ENCODE measurements around the gene IL17RC.

The IL17RC gene

DNA sequence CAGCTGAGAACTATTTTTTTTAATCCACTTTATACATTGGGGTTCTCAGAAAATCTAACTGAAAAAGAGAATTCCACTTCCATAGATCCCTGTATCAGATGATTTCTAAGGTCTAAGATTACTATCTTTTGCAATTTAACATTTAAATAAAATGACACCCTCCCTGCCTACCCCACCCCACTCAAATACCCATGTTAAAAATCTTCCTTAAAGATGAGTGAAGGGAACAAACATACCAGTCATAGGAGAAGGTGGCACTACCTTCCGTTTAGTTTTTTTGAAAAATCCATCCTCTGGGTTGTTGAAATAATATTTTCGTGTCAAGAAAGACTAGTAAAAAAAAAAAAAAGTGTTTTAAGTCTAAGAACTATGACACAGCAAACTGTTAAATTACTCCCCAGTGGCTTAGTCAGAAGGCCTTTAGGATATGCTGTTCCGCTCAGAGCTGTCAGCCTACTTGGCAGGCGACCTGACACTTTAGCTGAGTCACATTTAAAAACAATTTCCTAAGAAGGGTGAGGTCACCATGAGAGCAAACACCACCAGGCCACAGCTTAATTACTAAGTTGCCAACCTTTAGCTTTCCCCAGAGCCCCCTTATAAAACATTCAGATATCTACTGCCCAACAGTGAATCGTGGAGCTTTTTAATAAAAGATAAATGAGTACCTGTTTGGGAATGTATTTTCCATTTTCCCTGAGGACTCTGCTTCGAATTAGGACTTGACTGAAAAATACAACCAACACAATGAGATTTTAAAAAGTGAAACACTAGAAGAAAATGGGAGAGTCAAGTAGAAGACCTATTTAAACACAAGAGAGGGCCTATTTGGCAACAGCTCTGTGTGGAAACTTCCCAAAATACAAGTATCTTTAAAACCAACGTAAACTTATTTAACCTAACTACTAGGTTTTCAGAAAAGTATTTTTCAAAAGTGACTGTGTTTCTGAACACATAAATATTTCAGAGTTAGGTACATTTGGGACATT is 60.1 kb downstream of the IL17RC start:
- no peak for DNase-seq (ENCODE audit: extremely low read depth in 1 of 2, low read depth in 1 of 2)

DNA sequence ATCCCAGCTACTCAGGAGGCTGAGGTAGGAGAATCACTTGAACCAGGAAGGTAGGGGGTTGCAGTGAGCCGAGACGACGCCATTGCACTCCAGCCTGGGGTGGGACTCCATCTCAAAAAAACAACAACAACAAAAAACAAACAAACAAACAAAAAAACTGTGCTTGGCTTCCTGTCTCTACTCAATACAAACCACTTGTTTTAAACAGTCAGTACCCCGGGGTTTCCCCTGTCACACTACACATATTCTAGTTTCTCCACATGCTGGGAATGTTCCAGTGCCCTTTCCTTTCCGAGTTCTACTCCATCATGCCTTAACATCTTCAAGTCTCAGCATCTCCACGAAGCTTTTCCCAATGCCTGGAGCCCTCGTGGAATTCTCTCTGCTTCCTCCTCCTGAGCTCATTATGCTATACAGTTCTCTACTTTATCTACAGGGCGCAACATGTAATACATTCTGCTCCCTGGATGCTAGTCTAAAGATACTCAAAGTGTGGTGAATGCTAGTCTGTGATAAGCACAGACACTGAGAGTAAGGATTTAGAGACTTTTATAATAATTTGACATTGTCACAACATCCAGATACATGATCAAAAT is 61.9 kb downstream of the IL17RC start:
- DNase-seq (ENCODE audit: extremely low read depth in 1 of 2, low read depth in 1 of 2), result no peak

DNA sequence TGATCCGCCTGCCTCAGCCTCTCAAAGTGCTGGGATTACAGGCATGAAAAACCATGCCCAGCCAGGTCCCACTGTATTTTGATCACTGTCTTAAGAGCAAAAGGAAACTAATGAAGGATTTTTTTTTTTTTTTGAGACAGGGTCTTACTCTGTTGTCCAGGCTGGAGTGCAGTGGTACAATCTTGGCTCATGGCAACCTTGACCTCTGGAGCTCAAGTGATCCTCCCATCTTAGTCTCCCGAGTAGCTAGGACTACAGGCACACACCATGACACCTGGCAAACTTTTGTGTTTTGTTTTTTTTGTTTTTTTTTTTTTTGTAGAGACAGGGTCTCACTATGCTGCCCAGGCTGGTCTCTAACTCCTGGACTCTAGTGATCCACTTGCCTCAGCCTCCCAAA is 63.4 kb downstream of the IL17RC start:
- DNase-seq (ENCODE audit: extremely low read depth in 1 of 2, low read depth in 1 of 2), result no peak
